ENCODE results near the gene PRKCD.

The PRKCD gene

GRCh38 chr3:53211706-53212702 is 51.0 kb downstream of the PRKCD start:
- H3K27me3 ChIP-seq (ENCODE audit: control insufficient read depth in 5 of 5, insufficient read depth in 4 of 5, low read length in 5 of 5) = no peaks in the 10 kb centered on the region

GRCh38 chr3:53213276-53213675 is 52.3 kb downstream of the PRKCD start:
- H3K27ac ChIP-seq (ENCODE audit: low read depth, low read length) = no peak overlapping the region

More at GRCh38 chr3:53211706-53212702, 51.0 kb downstream of the PRKCD start:
- peaks cover 0 to 9% (median 6%) of the 10 kb centered on the region in 5 donors for H3K9me3 ChIP-seq (ENCODE audit: control insufficient read depth in 5 of 5, low read length in 5 of 5)
- no peak overlapping the region for H3K9ac ChIP-seq (ENCODE audit: low read length in 5 of 5)
- H3K36me3 ChIP-seq (ENCODE audit: control insufficient read depth in 5 of 5, insufficient read depth in 5 of 5, low read length in 5 of 5) = peaks cover 0 to 7% (median 0%) of the 10 kb centered on the region in 5 donors
- H3K4me1 ChIP-seq (ENCODE audit: control insufficient read depth in 5 of 5, insufficient read depth in 5 of 5, low read length in 5 of 5) = no peaks in the 10 kb centered on the region
- no peak overlapping the region for H3K4me3 ChIP-seq (ENCODE audit: low read depth in 1 of 5, low read length in 5 of 5)
- H3K27ac ChIP-seq (ENCODE audit: low read depth, low read length) = no peak overlapping the region

GRCh38 chr3:53215816-53216215 is 54.8 kb downstream of the PRKCD start:
- H3K4me1 ChIP-seq (ENCODE audit: control insufficient read depth in 5 of 5, insufficient read depth in 5 of 5, low read length in 5 of 5) = peaks cover 0 to 6% (median 0%) of the 10 kb centered on the region in 5 donors

More at GRCh38 chr3:53213276-53213675, 52.3 kb downstream of the PRKCD start:
- no peaks in the 10 kb centered on the region for H3K4me1 ChIP-seq (ENCODE audit: control insufficient read depth in 5 of 5, insufficient read depth in 5 of 5, low read length in 5 of 5)
- no peak overlapping the region for H3K4me3 ChIP-seq (ENCODE audit: low read depth in 1 of 5, low read length in 5 of 5)
- H3K36me3 ChIP-seq (ENCODE audit: control insufficient read depth in 5 of 5, insufficient read depth in 5 of 5, low read length in 5 of 5) = peaks cover 0 to 7% (median 0%) of the 10 kb centered on the region in 5 donors
- no peaks in the 10 kb centered on the region for H3K27me3 ChIP-seq (ENCODE audit: control insufficient read depth in 5 of 5, insufficient read depth in 4 of 5, low read length in 5 of 5)
- peaks cover 0 to 9% (median 4%) of the 10 kb centered on the region in 5 donors for H3K9me3 ChIP-seq (ENCODE audit: control insufficient read depth in 5 of 5, low read length in 5 of 5)
- H3K9ac ChIP-seq (ENCODE audit: low read length in 5 of 5) = no peak overlapping the region

GRCh38 chr3:53216723-53217122 is 55.7 kb downstream of the PRKCD start:
- no peak overlapping the region for H3K4me3 ChIP-seq (ENCODE audit: low read depth in 1 of 5, low read length in 5 of 5)
- H3K27ac ChIP-seq (ENCODE audit: low read depth, low read length) = no peak overlapping the region
- H3K4me1 ChIP-seq (ENCODE audit: control insufficient read depth in 5 of 5, insufficient read depth in 5 of 5, low read length in 5 of 5) = peaks cover 0 to 6% (median 0%) of the 10 kb centered on the region in 5 donors
- no peak overlapping the region for H3K9ac ChIP-seq (ENCODE audit: low read length in 5 of 5)
- no peaks in the 10 kb centered on the region for H3K9me3 ChIP-seq (ENCODE audit: control insufficient read depth in 5 of 5, low read length in 5 of 5)
- H3K27me3 ChIP-seq (ENCODE audit: control insufficient read depth in 5 of 5, insufficient read depth in 4 of 5, low read length in 5 of 5) = no peaks in the 10 kb centered on the region
- H3K36me3 ChIP-seq (ENCODE audit: control insufficient read depth in 5 of 5, insufficient read depth in 5 of 5, low read length in 5 of 5) = no peaks in the 10 kb centered on the region

More at GRCh38 chr3:53215816-53216215, 54.8 kb downstream of the PRKCD start:
- Histone ChIP-seq H3K27me3 (ENCODE audit: control insufficient read depth in 5 of 5, insufficient read depth in 4 of 5, low read length in 5 of 5) (no peaks in the 10 kb centered on the region), H3K4me3 (ENCODE audit: low read depth in 1 of 5, low read length in 5 of 5) (no peak overlapping the region), H3K27ac (ENCODE audit: low read depth, low read length) (no peak overlapping the region), H3K9me3 (ENCODE audit: control insufficient read depth in 5 of 5, low read length in 5 of 5) (no peaks in the 10 kb centered on the region), H3K9ac (ENCODE audit: low read length in 5 of 5) (no peak overlapping the region), H3K36me3 (ENCODE audit: control insufficient read depth in 5 of 5, insufficient read depth in 5 of 5, low read length in 5 of 5) (no peaks in the 10 kb centered on the region)

- Histone ChIP-seq H3K4me1 (ENCODE audit: control insufficient read depth in 5 of 5, insufficient read depth in 5 of 5, low read length in 5 of 5) (peaks cover 0 to 6% (median 2%) of the 10 kb centered on the region in 5 donors), H3K36me3 (ENCODE audit: control insufficient read depth in 5 of 5, insufficient read depth in 5 of 5, low read length in 5 of 5) (peaks cover 0 to under 1% (median 0%) of the 10 kb centered on the region in 5 donors), H3K27me3 (ENCODE audit: control insufficient read depth in 5 of 5, insufficient read depth in 4 of 5, low read length in 5 of 5) (no peaks in the 10 kb centered on the region), H3K9me3 (ENCODE audit: control insufficient read depth in 5 of 5, low read length in 5 of 5) (peaks cover 0 to 2% (median 0%) of the 10 kb centered on the region in 5 donors), H3K27ac (ENCODE audit: low read depth, low read length) (no peak overlapping the region), H3K9ac (ENCODE audit: low read length in 5 of 5) (no peak overlapping the region), H3K4me3 (ENCODE audit: low read depth in 1 of 5, low read length in 5 of 5) (no peak overlapping the region)
Observed at GRCh38 chr3:53217175-53217574, 56.2 kb downstream of the PRKCD start.

GRCh38 chr3:53218131-53218530 is 57.1 kb downstream of the PRKCD start:
- Histone ChIP-seq H3K36me3 (ENCODE audit: control insufficient read depth in 5 of 5, insufficient read depth in 5 of 5, low read length in 5 of 5) (peaks cover 0 to 10% (median 8%) of the 10 kb centered on the region in 5 donors), H3K4me3 (ENCODE audit: low read depth in 1 of 5, low read length in 5 of 5) (no peak overlapping the region), H3K9me3 (ENCODE audit: control insufficient read depth in 5 of 5, low read length in 5 of 5) (peaks cover 0 to 2% (median 0%) of the 10 kb centered on the region in 5 donors), H3K27me3 (ENCODE audit: control insufficient read depth in 5 of 5, insufficient read depth in 4 of 5, low read length in 5 of 5) (no peaks in the 10 kb centered on the region), H3K9ac (ENCODE audit: low read length in 5 of 5) (no peak overlapping the region), H3K4me1 (ENCODE audit: control insufficient read depth in 5 of 5, insufficient read depth in 5 of 5, low read length in 5 of 5) (peaks cover 0 to 13% (median 8%) of the 10 kb centered on the region in 5 donors), H3K27ac (ENCODE audit: low read depth, low read length) (no peak overlapping the region)

- Histone ChIP-seq H3K9me3 (ENCODE audit: control insufficient read depth in 5 of 5, low read length in 5 of 5) (peaks cover 0 to 2% (median 0%) of the 10 kb centered on the region in 5 donors), H3K27me3 (ENCODE audit: control insufficient read depth in 5 of 5, insufficient read depth in 4 of 5, low read length in 5 of 5) (no peaks in the 10 kb centered on the region)
Observed at GRCh38 chr3:53219895-53220483, 59.0 kb downstream of the PRKCD start.

GRCh38 chr3:53221345-53221744 is 60.3 kb downstream of the PRKCD start:
- H3K27me3 ChIP-seq (ENCODE audit: control insufficient read depth in 5 of 5, insufficient read depth in 4 of 5, low read length in 5 of 5) = no peaks in the 10 kb centered on the region
- peak overlapping the region; percentile 77 for H3K27ac ChIP-seq (ENCODE audit: low read depth, low read length)
- peaks cover 0 to 2% (median 0%) of the 10 kb centered on the region in 5 donors for H3K9me3 ChIP-seq (ENCODE audit: control insufficient read depth in 5 of 5, low read length in 5 of 5)

More at GRCh38 chr3:53219895-53220483, 59.0 kb downstream of the PRKCD start:
- no peak overlapping the region for H3K27ac ChIP-seq (ENCODE audit: low read depth, low read length)
- H3K36me3 ChIP-seq (ENCODE audit: control insufficient read depth in 5 of 5, insufficient read depth in 5 of 5, low read length in 5 of 5) = peaks cover 0 to 28% (median 26%) of the 10 kb centered on the region in 5 donors
- peaks cover 7 to 32% (median 24%) of the 10 kb centered on the region in 5 donors for H3K4me1 ChIP-seq (ENCODE audit: control insufficient read depth in 5 of 5, insufficient read depth in 5 of 5, low read length in 5 of 5)
- H3K4me3 ChIP-seq (ENCODE audit: low read depth in 1 of 5, low read length in 5 of 5) = no peak overlapping the region
- H3K9ac ChIP-seq (ENCODE audit: low read length in 5 of 5) = no peak overlapping the region

GRCh38 chr3:53221827-53222182 is 60.8 kb downstream of the PRKCD start:
- no peak overlapping the region for H3K9ac ChIP-seq (ENCODE audit: low read length in 5 of 5)
- H3K27me3 ChIP-seq (ENCODE audit: control insufficient read depth in 5 of 5, insufficient read depth in 4 of 5, low read length in 5 of 5) = no peaks in the 10 kb centered on the region
- no peak overlapping the region for H3K4me3 ChIP-seq (ENCODE audit: low read depth in 1 of 5, low read length in 5 of 5)
- H3K9me3 ChIP-seq (ENCODE audit: control insufficient read depth in 5 of 5, low read length in 5 of 5) = peaks cover 0 to 2% (median 0%) of the 10 kb centered on the region in 5 donors
- peak overlapping the region; percentile 77 for H3K27ac ChIP-seq (ENCODE audit: low read depth, low read length)
- peaks cover 7 to 36% (median 24%) of the 10 kb centered on the region in 5 donors for H3K4me1 ChIP-seq (ENCODE audit: control insufficient read depth in 5 of 5, insufficient read depth in 5 of 5, low read length in 5 of 5)
- H3K36me3 ChIP-seq (ENCODE audit: control insufficient read depth in 5 of 5, insufficient read depth in 5 of 5, low read length in 5 of 5) = peaks cover 0 to 46% (median 45%) of the 10 kb centered on the region in 5 donors

More at GRCh38 chr3:53221345-53221744, 60.3 kb downstream of the PRKCD start:
- no peak overlapping the region for H3K9ac ChIP-seq (ENCODE audit: low read length in 5 of 5)
- H3K4me3 ChIP-seq (ENCODE audit: low read depth in 1 of 5, low read length in 5 of 5) = no peak overlapping the region
- H3K4me1 ChIP-seq (ENCODE audit: control insufficient read depth in 5 of 5, insufficient read depth in 5 of 5, low read length in 5 of 5) = peaks cover 7 to 36% (median 24%) of the 10 kb centered on the region in 5 donors
- peaks cover 0 to 42% (median 40%) of the 10 kb centered on the region in 5 donors for H3K36me3 ChIP-seq (ENCODE audit: control insufficient read depth in 5 of 5, insufficient read depth in 5 of 5, low read length in 5 of 5)
